Stimulated activated CD8-positive, alpha-beta memory T cell treated with anti-CD3 and anti-CD28 coated beads, Interleukin-12 subunit alpha, Interleukin-12 subunit beta, amount 100 ng/mL, for 4 hours (primary cell): Measurements from ENCODE around the gene AFG3L2.
"Not testable (repeated sequence)": the region's sequence is repeated elsewhere in the genome, so short reads cannot be mapped to it uniquely, and the experiment has no call there.

Experiments
- DNase-seq: peaks from one replicate; pipeline ENCODE4 v3.0.0-alpha.2; 2020; ENCODE audit warnings: low read depth

Gene AFG3L2

DNA sequence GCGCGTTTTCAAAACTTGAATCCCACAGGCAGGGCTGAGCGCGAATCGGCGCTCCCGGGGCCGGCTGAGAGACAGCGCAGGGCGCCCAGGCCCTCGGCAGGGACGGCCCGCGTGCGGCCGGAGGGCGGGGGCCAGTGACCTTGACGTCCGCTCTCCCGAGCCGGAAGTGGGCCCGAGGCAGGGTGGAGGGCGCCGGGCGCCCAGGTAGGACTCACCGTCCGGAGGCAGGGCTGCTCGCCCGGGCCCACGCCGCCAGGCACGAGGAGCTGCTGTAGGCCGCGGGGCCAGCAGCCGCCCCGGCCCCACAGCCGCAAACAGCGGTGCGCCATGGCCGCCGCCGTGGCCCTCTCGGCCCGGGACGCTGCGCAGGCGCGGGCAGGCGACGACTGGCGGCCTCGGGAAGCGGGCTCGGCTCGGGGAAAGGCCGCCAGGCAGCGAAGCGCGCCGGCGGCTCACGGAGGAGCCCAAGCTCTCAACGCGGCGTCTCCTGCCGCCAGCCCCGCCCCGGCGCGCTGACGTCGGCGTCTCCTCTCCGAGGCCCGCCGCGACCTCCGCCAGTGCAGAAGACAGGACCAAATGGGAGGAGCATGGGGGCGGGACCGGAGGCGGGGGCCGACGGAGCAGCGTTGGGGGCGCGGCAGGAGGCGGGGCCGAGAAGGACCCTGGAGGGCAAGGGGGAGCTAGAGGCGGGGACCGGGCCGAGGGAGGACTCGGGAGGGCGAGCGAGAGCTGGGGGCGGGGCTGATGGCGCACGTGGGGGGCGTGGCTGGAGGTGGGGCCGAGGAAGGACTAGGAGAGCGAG lies at the start of gene AFG3L2:
TSS of gene AFG3L2 (minus strand) at position 474 of the 802 bp plus-strand sequence. CDS start at position 329, 145 bp downstream.
- DNase-seq: peak; percentile 100

DNA sequence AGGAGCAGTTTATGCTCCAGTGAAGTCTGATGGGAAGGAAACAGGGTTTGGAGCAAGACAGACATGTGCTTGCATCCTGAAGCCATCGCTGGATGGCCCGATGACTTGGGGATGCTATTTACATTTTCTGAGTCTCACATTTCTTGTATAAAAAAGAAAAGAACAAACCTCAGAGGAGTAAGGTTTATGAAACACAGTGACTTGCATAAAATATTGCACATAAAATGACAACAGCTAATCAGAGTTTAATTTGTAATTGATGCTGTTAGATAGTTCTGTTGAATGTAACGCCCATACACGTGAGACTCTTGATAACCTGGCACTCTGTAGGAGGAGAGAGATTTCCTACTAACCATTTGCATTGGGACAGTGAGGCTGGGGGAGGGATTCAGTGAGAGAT lies 47.2 kb upstream of the AFG3L2 start:
- DNase-seq: no peak

GRCh38 chr18:12423820-12424219 lies 46.8 kb upstream of the AFG3L2 start:
- no peak for DNase-seq

DNA sequence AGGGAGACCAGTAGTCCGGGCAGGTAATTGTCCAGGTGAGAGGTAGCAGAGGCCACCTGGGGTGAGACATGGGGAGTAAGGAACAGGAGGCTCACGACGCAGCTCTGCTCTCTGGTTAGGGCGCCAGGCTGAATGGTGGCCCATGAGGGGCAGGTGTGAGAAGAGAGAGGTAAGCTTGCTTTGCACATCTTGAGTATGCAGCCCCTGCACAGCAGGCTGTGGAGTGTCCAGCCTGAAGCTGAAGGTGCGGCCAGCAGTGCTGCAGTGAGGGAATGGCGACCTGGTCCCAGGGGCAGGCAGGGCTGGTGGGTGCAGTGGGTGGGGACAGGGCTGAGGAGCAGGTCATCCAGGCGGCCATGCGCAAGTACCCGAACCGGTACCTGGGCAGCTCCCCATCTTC lies 46.4 kb upstream of the AFG3L2 start:
- DNase-seq: no peak

GRCh38 chr18:12422936-12423335 lies 45.9 kb upstream of the AFG3L2 start:
- no peak for DNase-seq

DNA sequence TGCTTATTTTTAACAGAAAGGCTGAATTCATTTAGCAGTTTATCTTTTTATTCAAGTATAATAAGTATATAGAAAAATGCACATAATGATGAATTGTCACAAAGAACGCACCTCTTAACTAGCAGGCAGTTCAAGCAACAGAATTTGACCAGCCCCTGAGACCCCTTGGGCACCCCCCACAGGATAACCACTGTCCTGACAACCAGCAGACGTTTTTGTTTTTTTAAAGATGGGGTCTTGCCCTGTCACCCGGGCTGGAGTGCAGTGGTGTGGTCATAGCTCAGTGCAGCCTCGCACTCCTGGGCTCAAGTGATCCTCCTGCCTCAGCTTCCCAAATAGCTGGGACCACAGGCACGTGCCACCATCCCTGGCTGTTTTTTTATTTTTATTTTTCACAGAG lies 44.7 kb upstream of the AFG3L2 start:
- DNase-seq: no peak

DNA sequence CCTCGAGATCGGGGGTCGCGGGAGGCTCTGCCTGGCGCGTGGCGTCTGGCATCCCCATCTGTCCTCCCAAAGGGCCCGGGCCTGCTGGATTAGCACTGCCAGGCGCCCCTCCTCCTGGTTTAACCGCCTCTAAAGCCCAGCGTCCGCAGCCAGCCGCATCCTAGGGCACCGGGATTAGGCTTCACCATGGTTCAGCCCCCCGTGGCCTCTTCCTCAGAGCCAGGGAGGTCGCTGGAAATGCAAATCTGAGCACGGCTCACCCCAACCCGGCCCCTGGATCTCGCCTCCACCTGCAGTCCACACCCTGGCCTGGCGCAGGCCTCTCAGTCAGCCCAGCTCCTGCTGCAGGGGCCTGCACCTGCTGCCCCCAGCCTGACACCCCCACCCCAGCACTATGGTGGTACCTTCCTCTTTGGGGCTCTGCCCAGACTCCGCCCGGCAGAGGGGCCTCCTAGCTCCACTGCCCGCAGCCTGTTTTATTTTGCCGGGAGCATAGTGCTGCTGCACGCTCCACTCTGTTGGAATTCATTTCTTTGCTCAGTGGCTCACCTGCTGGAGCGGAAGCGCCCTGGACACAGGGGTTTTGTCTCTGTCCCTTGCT lies 43.9 kb upstream of the AFG3L2 start:
- no peak for DNase-seq

DNA sequence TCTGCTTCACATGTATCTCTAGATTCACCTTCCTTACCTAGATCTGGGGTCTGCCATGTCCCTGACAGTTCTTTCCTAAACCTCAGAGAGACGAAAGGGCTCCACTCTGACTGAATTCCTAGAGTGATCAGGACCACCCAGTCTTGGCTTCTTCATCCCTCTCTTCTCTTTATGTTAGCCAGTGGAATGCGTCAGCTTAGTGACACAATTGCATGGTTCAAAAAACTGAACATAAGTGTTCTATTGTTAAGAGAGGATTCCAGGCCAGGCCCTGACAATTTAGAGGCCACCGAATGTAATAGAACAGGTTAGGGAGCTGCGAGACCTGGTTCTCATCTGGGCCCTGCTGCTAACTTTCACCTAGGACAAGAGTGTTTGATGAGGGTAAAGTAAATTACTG lies 40.7 kb upstream of the AFG3L2 start:
- DNase-seq: no peak

DNA sequence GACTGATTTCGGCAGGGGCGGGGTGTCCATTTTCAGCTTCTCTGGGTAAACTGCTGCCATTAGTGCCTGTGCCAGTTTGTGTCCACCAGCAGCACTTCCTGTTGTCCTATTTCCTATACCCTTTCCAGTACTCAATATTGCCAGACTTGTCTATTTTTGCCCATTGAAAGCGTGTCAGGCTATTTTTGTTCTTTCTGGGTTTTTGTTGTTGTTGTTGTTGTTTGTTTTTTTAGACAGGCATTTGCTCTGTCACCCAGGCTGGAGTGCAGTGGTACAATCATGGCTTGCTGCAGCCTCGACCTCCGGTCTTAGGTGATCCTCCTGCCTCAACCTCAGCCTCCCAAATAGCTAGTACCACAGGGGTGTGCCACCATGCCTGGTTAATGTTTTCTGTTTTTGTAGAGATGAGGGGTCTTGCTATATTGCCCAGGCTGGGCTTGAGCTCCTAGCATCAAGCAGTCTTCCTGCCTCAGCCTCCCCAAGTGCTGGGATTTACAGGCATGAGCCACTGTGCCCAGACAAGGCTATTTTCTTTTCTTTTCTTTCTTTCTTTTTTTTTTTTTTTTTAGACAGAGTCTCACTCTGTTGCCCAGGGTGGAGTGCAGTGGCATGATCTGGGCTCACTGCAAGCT lies 39.2 kb upstream of the AFG3L2 start:
- DNase-seq: no peak

GRCh38 chr18:12411456-12411855 lies 34.4 kb upstream of the AFG3L2 start:
- no peak for DNase-seq

DNA sequence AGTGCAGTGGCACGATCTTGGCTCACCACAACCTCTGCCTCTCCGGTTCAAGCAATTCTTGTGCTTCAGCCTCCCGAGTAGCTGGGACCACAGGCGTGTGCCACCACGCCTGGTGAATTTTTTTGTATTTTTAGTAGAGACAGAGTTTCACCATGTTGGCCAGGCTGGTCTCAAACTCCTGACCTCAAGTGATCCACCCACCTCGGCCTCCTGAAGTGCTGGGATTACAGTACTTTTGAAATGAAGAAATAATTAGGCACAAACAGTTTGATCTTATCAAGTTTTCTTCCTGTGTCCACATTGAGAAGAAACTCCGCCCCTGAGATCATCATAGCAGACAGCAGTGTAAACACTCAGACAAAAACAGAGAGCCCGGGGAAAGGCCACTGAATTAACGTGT lies 33.7 kb upstream of the AFG3L2 start:
- DNase-seq: not testable (repeated sequence)

DNA sequence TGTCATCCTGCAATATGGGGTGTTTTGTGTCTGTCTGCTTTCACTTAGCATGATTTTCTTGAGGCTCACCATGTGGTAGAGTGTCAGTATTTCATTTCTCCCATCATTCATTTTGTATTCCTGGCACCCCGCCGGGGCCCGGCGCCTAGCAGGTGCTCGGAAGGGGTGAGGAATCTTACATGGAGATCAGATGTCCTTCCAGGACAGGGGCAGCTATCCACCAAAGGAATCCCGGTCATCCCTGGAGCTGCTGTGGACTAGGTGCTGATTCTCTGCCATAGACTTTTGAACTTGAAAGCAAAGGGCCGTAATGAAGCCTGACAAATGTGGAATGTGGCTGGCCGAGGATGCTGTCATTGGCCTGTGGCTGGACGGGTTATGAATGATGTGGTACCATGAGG lies 33.1 kb upstream of the AFG3L2 start:
- DNase-seq: no peak

- DNase-seq: no peak
These were observed 32.4 kb upstream of the AFG3L2 start for GRCh38 chr18:12409469-12409868.

GRCh38 chr18:12408247-12408869 lies 31.3 kb upstream of the AFG3L2 start:
- peak; percentile 9 for DNase-seq

- no peak for DNase-seq
These were observed 29.5 kb upstream of the AFG3L2 start for GRCh38 chr18:12406371-12407111.

GRCh38 chr18:12405066-12405465 lies 28.0 kb upstream of the AFG3L2 start:
- no peak for DNase-seq

DNA sequence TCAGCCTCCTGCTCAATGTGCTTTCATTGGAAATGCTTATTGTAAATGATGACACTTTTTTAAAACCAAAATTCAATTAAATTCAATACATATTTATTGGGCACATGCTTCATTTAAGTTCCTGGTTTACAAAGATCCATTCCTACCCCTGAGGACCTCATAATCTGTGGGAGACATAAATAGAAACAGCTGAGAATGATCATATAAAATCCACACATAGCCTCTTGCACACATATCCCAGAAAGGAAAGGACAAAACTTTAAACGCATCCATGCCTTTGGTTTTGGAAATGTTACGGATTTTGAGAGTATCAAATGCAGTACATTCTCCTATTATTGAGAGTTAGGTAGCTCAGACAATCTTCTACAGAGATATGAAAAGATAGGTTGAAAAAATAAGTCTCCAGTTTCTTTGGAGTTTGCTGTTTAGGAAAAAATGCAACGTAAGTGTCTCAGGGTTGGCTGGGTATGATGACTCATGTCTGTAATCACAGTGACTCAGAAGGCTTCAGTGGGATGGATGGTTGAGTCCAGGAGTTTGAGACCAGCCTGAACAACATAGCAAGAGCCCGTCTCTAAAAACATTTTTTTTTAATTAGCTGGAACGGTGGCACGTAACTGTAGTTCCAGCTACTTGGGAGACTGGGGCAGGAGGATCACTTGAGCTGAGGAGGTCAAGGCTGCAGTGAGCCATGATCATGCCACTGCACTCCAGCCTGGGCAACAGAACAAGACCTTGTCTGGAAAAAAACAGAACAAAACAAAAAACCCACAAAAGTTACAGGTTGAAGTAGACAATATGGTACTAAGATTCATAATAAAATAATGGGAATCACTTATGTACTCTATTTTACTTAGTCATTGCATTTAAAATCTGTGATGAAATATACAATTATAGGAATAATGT lies 26.8 kb upstream of the AFG3L2 start:
- DNase-seq: no peak

GRCh38 chr18:12401881-12402280 lies 24.9 kb upstream of the AFG3L2 start:
- DNase-seq: no peak

GRCh38 chr18:12399231-12399630 lies 22.2 kb upstream of the AFG3L2 start:
- DNase-seq: no peak

- no peak for DNase-seq
These were observed 21.6 kb upstream of the AFG3L2 start for GRCh38 chr18:12398625-12399024.

DNA sequence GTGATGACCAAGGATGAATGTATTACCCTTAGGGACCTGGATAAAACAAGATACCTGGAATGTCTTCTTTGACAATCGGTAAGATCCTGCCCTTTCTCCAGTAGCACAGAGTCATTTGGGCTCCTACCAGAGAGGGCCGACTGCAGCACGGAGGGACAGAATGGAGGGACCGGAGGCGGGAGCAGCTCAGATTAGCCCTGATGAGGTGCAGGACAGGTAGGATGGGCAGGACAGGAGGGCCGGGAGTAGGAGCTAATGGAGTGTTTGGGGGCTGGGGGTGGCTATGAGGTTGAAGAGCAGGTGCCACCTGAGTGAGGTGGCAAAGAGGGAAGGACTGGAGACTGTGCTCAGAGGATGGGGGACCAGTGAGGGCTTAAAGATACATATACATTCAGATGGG lies 20.8 kb upstream of the AFG3L2 start:
- no peak for DNase-seq
